Sigmoid colon (tissue), 4 donors: ENCODE results near the gene PNKP.

Source experiments
- EP300 ChIP-seq, 4 donors: sonication (generic); formaldehyde crosslinking; IDR thresholded peaks; one replicate each; pipeline ENCODE4 v1.6.1; 2017; ENCODE audit warnings: antibody characterized with exemption in 4 of 4
- POLR2A ChIP-seq, 2 donors: fragments of 450-650 bp; IDR thresholded peaks; one replicate each; pipeline ENCODE4 v1.6.1; 2016; ENCODE audit warnings: antibody characterized with exemption in 2 of 2, mild to moderate bottlenecking in 2 of 2, moderate library complexity in 2 of 2
- POLR2AphosphoS5 ChIP-seq, 4 donors: sonication (generic); formaldehyde crosslinking; IDR thresholded peaks; one replicate each; pipeline ENCODE4 v1.6.1; 2017; ENCODE audit warnings: antibody characterized with exemption in 4 of 4
- TF ChIP-seq, protein P1 (sequence below), 4 experiments: fragments of 450-650 bp in 3 of 4; fragments of 200-600 bp in 1 of 4; IDR thresholded peaks; one replicate each; pipeline ENCODE4 v1.5.1; 2016 to 2019; ENCODE audit warnings: antibody characterized with exemption in 4 of 4, mild to moderate bottlenecking in 3 of 4, moderate library complexity in 2 of 4

DNA sequence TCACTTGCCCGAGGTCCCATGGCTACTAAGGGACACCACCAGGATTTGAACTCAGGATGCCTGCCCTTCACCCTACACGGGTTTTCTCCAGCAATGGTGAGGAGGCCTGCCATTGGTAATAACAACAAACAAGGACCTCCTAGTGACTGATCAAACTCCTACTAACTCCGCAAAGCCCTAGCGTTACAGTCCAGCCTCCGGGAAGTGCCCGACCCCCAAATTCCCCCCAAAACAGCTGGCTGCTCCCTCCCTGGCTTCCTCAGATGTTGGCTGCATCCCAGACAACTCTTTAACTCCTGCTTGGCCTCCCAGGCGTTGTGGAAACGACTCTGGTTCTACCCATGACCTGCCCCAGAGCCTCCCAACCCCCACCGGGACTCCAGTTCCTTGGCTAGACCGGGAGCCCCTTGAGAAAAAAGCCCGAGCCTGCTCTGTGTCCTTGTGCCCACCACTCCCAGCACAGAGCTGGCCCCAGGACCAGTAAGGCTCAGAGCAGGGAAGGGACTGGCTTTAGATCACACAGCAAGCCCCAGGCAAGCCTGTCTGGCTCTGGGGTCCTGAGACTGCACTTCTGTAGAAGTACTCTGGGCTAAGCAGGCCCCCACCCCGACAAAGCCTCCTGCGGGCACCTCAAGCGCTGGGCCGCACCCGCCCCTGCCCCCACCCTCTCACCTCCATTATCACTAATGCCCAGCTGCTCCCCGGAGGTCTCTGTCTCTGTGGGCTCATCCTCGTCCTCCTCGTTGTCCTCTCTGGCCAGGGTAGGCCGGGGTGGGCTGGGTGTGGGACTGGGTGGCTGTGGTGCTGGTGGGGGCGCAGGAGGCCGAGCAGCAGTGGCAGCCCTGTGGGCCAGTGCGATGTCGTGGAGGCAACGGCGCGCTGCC is 5.1 kb upstream of the PNKP start:
- TF ChIP-seq, protein P1, sequence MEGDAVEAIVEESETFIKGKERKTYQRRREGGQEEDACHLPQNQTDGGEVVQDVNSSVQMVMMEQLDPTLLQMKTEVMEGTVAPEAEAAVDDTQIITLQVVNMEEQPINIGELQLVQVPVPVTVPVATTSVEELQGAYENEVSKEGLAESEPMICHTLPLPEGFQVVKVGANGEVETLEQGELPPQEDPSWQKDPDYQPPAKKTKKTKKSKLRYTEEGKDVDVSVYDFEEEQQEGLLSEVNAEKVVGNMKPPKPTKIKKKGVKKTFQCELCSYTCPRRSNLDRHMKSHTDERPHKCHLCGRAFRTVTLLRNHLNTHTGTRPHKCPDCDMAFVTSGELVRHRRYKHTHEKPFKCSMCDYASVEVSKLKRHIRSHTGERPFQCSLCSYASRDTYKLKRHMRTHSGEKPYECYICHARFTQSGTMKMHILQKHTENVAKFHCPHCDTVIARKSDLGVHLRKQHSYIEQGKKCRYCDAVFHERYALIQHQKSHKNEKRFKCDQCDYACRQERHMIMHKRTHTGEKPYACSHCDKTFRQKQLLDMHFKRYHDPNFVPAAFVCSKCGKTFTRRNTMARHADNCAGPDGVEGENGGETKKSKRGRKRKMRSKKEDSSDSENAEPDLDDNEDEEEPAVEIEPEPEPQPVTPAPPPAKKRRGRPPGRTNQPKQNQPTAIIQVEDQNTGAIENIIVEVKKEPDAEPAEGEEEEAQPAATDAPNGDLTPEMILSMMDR (IDR thresholded peaks at IDR 0.05): no peak
- TF ChIP-seq POLR2A (IDR thresholded peaks at IDR 0.05) (no peak), EP300 (IDR thresholded peaks at IDR 0.05) (no peak), POLR2AphosphoS5 (IDR thresholded peaks at IDR 0.05) (no peak)
